Spleen (tissue), 7 donors: ENCODE results near the gene TNRC18.

Experiments used
- POLR2A ChIP-seq, 3 donors: fragments of 450-650 bp; IDR thresholded peaks; one replicate each; pipeline ENCODE4 v1.5.1; 2017; ENCODE audit warnings: antibody characterized with exemption in 3 of 3, mild to moderate bottlenecking in 1 of 3
- TF ChIP-seq, protein P1 (sequence below), 11 experiments: fragments of 200-600 bp in 7 of 11; fragments of 450-650 bp in 4 of 11; sonication (generic) in 4 of 11; IDR thresholded peaks in 8 of 11; conservative IDR thresholded peaks in 3 of 11; 1 replicate in 7 of 11; 2 replicates in 4 of 11; pipeline versions ENCODE4 v1.4.0 to v1.8.0; 2016 to 2021; ENCODE audit warnings: antibody characterized with exemption in 11 of 11, inconsistent platforms in 4 of 11, mild to moderate bottlenecking in 1 of 11
- donor health status: DM: no; HTN: no; CAD: no; lungs with moderate emphysema.
- donor health status: DM: no; HTN: no; CAD: no.
- donor health status: DM: no; HTN: no; CAD: no.

GRCh38 chr7:5265320-5266190, 158.1 kb downstream of the TNRC18 start:
- TF ChIP-seq, protein P1, sequence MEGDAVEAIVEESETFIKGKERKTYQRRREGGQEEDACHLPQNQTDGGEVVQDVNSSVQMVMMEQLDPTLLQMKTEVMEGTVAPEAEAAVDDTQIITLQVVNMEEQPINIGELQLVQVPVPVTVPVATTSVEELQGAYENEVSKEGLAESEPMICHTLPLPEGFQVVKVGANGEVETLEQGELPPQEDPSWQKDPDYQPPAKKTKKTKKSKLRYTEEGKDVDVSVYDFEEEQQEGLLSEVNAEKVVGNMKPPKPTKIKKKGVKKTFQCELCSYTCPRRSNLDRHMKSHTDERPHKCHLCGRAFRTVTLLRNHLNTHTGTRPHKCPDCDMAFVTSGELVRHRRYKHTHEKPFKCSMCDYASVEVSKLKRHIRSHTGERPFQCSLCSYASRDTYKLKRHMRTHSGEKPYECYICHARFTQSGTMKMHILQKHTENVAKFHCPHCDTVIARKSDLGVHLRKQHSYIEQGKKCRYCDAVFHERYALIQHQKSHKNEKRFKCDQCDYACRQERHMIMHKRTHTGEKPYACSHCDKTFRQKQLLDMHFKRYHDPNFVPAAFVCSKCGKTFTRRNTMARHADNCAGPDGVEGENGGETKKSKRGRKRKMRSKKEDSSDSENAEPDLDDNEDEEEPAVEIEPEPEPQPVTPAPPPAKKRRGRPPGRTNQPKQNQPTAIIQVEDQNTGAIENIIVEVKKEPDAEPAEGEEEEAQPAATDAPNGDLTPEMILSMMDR (IDR thresholded peaks at IDR 0.05 in 8 of 11, conservative IDR thresholded peaks at IDR 0.05 in 3 of 11) = no peak
- TF ChIP-seq POLR2A (IDR thresholded peaks at IDR 0.05) = no peak
